Stimulated activated CD4-positive, alpha-beta T cell treated with anti-CD3 and anti-CD28 coated beads, Interleukin-15, amount 100 ng/mL, for 1 hour (primary cell): ENCODE results near the gene GGT1.
"Not testable (repeated sequence)": the region's sequence is repeated elsewhere in the genome, so short reads cannot be mapped to it uniquely, and the experiment has no call there.

Source experiments
- DNase-seq, 2 donors: peaks; one replicate each; pipeline ENCODE4 v3.0.0-alpha.2; 2020; ENCODE audit warnings: low read depth in 1 of 2, low spot score in 1 of 2

Gene GGT1

DNA sequence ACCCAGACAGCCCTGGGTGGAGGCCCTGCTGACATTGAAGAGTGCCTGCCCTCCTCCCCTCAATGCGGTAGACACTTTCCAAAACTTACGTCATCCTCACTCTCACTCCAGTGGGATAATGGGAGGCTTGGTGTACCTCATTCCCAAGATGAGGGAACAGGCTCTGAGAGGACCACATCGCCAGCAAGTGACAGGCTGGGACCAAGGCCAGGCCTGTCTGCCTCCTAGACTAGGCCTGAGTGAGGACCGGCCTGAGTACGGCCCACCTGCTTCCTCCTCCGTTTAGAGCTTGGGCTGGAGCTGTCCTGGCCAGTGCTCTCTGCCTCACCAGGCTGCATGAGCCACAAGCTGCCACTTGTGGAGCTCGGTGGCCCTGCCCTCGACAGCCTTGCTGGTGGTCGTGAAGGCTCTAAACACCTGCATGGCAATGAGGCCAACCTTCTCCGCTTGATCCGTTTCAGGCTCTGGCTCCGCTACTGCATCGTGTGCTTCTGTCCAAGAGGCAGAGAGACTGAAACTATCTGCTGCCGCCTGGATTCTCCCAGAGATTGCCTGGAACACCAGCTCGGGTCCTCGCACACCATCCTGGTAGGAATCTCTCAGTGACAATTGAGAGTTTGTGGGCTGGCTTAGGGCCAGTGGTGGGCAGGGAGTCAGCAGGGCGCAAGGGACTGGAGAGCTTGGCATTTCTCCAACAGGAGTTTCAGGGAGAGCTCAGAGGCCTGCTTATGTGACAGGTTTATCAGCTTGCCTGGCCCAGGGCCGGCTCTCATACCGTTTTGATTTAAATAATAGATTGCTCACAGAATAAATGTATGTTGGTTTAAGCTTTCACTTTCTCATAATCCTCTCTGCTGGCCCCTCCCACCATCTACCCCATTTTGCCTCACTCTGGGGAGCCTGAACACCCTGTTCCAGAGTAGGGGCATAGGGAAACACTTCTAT is 19.5 kb upstream of the GGT1 start:
- DNase-seq: no peak

DNA sequence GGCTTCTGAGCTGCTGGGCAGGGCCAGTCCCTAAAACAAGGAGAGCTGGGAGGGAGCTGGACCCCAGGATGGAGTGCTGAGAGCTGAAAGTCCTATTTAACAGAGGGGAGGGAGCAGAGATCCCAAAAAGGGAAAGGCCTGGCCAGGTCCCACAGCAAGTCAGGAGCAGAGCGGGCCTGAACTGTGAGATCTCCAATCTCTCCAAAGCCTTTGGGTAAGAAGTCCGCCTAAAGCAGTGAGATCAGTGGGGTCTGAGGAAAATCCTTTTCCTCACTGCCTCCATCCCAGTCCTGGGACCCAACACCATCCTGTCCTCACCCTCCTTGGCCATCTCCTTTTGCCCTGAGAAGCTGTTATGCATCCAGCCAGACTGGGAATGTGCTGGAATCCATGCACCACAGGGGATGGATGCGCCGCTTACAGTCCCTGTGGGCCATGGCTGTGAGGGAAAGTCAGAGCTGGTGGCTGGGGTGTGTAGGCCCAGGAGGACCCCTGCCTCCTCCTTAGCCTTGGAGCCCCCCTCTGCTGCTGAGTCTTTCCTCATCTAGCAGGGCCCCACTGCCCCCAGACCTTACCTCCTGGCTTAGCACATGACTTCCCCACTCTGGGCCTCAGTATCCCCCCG is 18.7 kb upstream of the GGT1 start:
- DNase-seq: no peak

DNA sequence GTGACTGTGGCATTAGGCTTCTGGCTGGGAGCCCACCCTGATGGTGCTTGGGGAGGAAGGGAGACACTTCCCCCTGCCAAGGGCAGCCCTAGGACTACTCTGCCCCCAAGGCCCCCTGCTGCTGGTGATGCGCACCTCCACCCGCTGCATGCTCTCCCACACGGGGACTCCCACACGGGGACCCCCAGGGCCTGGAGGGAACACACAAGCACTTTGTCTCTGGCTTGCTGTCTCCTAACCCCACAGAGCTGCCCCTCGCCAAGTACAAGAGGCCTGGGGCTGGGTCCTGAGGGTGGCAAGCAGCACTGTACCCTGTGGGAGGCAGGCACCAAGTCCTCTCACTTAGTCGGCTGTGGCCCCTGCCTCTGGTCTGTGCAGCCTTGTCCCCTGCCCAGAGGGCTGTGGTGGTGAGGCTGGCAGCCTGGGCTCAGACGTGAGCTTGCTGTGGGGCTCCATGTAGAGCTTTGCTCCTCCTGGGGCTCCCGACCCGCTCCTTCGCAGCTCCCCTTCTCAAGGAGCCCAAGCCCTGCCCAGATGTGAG is 18.1 kb upstream of the GGT1 start:
- DNase-seq: no peak

DNA sequence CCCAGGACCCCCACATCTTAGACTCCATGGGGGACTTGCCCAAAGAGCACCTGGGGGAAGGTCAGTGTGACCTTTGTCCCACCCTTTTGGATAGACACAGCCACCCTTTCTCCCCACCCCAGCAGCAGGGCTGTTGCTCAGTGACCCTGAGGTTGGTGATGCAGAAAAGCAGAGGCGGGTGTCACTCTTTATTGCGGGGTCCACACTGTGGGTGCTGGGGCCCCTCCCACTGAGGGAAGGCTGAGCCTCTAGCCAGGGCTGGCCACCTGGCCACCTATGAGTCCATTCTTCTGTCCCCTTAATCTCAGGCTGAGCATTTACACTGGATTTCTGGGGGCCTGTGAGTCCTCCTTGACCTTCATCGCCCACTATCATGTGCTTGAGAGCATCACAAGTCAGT is 17.5 kb upstream of the GGT1 start:
- DNase-seq: no peak

DNA sequence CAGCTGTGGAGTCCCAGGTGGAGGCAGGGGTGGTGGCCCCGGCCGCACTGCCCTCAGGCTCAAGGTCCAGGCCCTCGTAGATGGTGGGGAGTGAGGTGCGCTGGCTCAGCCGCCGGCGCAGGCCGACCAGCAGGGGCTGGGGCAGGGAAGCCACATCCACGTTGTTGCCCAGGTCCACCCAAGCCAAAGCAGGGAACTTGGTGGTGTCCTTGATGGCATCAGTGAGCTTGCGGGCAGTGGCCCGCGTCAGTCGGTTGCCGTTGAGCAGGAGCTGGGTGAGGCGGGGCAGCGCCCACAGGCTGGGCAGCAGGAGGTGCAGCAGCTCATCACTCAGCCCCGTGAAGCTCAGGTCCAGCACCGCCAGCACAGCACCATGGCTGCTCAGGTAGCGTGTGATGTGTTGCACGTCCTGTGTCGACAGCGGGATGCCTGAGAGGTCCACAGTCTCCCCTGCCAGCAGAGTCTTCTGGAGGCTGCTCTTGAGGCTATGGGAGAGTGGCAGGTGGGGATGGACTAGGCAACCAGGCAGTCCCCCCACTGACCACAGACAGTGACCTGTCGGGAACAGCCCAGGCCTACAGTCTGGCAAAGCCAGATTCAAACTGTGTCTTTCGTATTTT is 17.0 kb upstream of the GGT1 start:
- DNase-seq: no peak

DNA sequence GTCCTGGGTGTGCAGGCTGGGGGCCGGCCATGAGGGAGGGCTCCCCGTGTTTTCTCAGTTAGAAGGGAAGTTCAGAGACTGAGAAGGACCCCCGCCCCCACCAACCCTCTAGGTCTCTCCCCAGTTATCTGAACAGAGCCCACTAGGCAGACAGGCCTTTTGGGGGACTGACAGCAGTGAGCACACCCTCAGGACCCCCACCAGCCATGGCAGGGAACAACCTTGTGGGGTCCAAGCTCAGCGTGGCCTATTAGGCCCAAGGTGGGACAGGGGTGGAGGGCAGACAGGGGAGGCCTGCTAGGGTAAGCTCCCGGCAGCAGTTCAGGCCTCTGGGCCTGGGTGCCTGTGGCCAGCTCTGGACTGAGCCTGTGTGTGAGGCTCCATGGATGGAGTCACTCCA is 15.7 kb upstream of the GGT1 start:
- no peak for DNase-seq

DNA sequence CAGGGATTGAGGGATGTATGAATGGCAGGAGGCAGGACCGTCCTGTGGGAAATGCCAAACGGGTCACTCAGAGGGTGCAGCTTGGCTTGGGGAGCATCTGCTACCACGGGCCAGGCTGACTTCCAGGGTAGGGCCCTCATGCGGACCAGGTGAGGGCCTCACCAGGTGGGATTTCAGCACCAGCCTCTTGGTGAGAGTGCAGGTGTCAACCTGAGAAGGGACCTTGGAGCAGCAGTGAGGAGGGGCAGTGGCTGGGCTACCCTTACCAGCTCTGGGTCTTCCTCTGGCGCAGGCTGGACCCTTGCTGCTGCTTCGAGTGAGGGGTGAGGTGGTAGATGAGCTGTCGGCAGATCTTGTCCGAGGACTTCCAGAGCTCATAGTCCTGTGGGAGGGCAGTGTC is 15.0 kb upstream of the GGT1 start:
- DNase-seq: no peak

DNA sequence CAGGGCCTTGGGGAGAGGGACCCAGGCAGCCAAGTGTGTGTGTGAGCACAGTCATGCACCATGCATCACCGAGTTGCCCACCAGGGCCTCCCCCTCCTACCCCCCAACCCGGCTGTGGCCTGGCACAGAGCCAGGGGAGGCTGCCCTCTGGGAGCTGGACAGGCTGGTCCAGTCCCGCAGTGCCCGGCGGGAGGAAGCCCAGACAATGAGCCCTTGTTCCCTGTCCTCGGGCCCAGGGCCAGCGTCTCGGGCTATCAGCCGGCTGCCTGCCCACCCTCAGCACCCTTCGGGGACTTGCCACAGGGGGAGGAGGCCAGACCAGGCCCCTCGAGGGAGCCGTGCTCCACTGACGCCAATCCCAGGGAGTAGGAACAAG is 14.6 kb upstream of the GGT1 start:
- no peak for DNase-seq

DNA sequence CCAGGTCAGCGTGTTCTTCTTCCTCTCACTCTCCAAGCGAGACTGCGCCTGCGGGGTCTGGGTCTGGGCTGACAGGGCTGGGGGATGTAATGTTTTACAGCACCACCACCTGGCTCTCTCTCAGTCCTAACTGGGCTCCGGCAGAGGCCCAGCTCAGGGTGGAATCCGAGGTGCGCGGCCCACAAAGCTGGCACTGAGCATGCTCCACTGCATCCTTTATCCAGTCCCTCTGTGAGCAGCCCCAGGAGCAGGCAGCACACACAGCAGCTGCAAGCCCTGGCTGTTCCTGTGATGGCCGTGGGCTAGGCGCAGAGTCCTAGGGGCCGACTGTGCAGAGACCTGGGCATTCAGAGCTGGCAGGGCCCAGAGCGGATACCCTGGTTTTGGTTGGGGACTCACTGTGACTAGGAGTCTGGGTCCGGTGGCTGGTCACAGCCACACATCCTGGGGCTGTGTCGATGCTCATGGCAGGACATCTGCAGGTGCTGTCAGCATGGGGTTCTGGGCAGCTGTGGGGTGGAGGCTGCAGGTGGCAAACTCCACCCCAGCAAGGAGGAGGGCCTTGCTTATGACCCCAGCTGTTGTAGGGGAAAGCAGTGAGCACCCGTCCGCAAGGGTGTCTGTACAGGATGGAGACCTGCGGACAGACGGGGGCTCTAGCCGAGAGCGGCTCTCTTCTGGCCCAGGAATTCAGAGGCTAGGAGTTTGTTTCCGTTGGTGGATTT is 14.1 kb upstream of the GGT1 start:
- DNase-seq: no peak

DNA sequence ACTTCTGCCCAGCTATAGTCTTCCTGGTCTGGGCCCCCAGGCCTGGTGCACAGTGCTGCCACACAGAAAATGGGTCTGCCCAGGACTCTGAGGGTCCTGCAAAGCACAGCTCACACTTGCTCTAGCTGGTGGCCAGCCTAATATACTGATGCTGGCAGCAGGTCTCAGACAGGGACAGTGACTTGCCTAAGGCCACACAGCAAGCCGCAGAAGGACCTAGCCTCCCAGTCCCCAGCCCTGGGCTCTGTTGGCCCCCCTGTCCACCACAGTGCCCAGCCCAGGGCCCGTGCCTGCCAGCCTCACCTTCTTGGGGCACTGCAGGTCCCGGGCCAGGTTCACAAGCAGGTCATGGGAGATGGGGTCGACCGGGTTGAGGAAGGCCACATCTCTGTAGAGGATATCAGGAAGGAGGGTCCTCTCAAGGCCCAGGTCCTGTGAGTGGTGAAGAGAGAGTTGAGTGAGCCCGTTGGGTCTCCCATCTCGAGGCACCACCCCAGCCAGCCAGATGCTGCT is 13.4 kb upstream of the GGT1 start:
- DNase-seq: no peak

DNA sequence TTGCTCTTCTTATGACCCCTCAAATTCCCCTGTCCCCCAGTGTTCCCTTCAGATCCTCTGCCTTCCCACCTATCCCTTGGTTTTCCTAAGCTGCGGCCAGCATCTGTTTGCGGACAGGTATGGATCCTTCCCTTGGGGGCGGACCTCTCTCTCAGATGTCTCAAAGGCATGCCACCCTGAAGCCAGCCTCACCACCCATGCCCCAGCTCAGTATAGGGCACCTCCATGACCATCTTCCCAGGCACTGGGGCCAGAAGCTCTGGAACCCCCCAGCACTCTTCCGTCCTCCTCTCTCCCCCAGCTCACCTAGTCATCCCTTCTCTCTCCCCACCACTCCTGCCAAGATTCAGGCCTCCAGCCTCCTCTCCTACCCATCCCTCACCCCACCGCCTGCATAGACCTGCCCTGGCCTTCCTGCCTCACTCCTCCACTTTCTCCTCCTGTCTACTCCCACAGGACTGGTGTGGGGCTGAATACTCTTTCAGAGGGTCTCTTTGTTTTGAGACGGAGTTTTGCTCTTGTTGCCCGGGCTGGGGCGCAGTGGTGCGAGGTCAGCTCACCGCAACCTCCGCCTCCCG is 12.3 kb upstream of the GGT1 start:
- no peak for DNase-seq

DNA sequence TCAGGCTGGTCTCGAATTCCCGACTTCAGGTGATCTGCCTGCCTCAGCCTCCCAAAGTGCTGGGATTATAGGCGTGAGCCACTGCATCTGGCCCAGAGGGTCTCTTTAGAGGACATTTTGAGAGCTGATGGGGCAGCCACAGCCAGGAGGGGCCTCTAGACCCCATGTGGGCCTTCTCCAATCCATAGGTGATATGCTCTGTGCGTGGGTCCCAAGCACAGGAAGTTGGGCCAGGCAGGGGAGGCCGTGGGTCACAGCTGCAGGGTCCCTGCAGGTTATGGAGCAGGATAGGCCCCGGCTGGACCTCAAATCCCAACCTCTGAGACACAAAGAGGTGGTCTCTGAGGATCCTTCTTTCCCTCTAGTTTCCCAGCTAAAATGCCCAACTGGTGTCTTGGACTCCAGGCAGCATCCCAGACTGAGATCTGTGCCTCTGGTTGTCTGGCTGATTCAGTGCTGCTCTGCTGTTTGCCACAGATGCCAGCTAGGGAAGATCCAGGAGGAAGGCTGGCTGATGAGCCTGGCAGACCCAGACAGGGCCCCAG is 11.6 kb upstream of the GGT1 start:
- DNase-seq: no peak

DNA sequence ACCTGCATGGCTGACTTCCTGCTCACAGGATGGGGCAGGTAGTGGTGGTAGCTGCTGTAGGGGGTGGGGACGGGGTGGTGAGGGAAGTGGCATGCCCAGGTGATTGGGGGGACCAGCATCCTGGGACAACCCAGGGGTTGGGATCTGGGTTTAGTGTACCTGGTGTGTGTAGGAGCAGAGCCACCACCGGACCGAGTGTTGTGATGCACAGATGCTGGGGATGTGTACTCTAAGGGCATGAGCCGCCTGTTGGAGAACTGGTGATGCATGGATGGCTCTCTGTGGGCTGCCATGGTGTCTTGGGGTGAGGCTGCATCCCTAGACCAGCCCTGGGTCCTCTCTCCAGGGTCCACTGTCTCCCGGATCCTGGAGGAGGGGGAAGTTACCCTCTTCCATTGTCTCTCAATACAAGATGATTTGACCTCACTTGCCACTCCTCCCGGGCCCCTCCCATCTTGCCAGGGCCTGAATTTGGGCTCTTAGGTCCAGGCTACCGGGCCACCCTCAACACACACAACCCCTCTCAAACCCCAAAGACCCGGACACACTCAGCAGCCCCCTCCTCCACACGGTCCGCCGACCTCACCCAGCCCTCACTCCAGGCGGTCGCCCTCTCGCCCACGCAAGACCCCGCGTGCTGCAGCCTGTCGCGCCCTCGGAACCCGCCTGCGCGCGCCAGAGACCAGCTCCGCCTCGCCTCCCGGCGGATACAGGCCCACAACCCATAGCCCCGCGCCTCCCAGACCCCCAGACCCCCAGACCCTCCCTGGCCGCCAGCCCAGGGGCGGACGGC is 10.7 kb upstream of the GGT1 start:
- DNase-seq: no peak

DNA sequence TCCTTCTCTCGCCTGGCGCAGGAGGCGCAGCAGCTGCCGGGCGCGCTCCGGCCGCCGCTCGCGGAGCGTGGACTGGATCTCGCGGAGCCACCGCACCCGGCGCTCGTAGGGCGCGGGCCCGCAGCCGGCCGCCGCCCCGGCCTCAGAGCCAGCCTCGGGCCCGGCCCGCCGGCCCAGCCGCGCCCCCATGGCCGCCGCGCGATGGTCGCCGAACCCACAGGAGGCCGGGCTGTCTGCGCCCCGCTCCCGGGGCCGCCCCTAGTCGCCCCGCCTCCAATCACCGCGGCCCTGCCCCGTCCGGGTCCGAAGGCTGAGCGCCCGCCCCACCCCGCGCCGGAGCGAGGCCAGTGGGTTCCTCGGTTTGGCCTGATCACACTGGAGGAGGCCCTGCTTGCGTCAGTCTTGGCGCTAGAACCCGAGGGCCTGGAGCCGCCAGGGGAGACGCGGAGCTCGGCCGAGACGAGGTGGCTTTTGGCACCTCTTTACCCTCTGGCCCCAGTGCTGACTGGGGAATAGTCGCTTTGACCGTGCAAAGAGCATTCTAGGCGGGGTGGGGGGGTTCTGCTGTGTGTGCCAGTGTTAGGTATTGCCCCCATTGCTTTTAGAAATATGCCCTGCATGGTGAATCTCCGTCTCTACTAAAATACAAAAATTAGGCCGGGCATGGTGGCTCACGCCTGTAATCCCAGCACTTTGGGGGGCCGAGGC is 10.0 kb upstream of the GGT1 start, which contains the start of gene LRRC75B:
TSS of gene LRRC75B (minus strand) at position 223 of the 708 bp plus-strand sequence. CDS start at position 189, 34 bp downstream.
- no peak for DNase-seq

DNA sequence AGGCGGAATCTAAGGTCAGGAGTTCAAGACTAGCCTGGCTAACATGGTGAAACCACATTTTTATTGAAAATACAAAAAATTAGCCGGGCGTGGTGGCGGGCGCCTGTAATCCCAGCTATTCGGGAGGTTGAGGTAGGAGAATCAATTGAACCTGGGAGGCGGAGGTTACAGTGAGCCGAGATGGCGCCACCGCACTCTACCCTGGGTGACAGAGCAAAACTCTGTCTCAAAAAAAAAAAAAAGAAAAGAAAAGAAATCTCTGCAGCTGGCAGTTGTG is 9.5 kb upstream of the GGT1 start:
- not testable (repeated sequence) for DNase-seq

DNA sequence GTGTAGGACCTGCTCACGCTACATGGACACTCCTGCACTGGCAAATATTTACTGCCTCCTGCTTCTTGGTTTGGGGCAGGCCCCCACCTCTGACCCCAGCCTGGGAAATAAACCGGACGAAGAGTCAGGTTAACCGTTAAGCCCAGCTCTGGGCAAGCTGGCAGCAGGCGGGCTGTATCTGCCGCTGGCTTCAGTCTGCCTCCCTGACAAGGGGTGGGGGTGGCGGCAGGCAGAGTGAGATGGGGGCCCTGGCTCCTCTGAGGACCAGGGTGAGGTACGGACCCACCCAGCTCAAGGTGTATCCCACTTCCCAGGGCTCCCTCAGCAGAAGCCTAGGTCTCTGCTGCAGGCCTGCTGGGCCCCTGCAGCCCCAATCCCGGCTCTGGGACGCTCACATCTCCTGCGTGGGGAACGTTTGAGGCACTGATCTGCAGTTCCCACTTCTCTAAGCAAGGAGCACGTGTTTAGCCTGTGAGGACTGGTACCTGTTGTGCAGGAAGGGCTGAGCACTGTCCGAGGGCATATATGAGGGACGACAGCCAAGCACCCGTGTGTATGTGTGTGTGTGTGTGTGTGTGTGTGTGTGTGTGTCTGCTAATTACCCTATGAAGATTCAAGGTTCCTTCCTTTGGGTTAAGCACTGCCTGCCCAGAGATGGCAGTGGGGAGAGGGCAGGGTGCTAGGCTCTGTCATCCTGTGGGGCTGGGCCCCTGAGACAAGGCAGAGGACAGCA is 9.0 kb upstream of the GGT1 start:
- no peak for DNase-seq

DNA sequence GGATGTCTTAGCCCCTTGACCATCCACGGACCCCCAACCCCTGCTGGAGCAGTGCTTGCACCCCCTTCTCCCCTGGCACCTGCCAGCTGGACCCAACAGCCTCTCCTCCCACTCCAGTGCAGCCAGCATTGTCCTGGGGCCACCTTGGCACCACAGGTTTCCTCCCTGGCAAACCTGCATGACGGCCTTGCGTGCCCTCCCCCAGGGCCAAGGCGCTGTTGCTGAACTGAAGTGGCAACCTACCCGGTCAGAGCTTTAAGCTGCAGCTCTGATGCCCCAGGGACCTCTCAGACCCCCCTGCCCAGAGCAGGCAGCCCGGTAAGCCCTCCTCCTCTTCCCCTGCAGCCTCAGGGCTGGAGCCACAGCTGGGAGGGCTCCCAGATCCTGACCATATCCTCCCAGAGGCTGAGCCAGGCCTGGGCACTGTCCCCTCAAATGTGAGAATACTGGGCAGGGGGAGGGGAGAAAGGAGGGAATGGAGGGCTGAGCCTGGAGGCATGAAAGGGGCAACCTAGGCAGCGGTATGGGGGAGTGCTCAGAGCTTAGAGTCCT is 8.3 kb upstream of the GGT1 start:
- DNase-seq: no peak

DNA sequence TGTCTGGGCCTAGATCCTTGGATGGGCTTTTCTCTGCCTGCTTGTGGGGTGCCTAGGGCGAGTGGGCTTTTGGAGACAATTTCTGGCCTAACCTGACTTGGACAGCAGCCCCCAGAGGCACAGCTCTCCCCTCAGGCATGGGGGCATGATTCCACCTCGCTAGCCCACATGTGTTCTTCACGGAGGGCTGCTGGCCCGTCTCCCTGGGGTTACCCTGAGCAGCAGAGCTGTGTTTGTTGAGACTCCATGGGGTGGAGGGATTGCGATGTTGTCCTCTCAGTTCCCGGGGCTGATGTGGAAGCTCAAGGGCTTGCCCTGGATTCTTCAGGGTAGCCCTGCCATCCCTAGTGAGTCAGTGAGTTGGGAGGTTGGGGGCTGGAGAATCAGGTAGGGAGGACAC is 7.8 kb upstream of the GGT1 start:
- DNase-seq: no peak
